Endothelial cell of umbilical vein (primary cell): ENCODE results near the gene OR52I2. TPM values are rescaled to one million over a fixed set of nuclear protein-coding genes. Genes with fewer than 3 reads are reported as not detected.

ENCODE experiments used
- BruUV-seq: library from RNA; stranded (reverse); fragments of 400-500 nt; replicated peaks from 2 replicates; lab custom pipeline; 2021; lab: Mats Ljungman, UMichigan
- CTCF ChIA-PET: fragments of 300-600, 350-600 bp; sonication (Branson Sonifier 250); formaldehyde crosslinking; loops from one replicate; lab custom pipeline; 2021; ENCODE audit warnings: antibody characterized with exemption, inconsistent platforms; lab: Charles Lee
- POLR2A ChIA-PET: fragments of 300-600, 350-600 bp; sonication (Branson Sonifier 250); formaldehyde crosslinking; loops from one replicate; lab custom pipeline; 2021; ENCODE audit warnings: antibody characterized with exemption, inconsistent platforms; lab: Charles Lee
- DNase-seq: peaks from one replicate; pipeline ENCODE4 v3.0.0-alpha.2; 2011; ENCODE audit warnings: low read depth, low spot score
- FAIRE-seq: peaks from 2 replicates; lab custom pipeline; 2011; peaks lifted over from hg19 to GRCh38; lab: Jason Lieb, UNC
- H2AFZ ChIP-seq: 2 replicates; pipeline ENCODE4 v1.6.0; 2012; ENCODE audit warnings: low read depth, low read length, control low read depth, inconsistent platforms
- H3K27ac ChIP-seq: 2 replicates; pipeline ENCODE4 v1.5.1; 2011; ENCODE audit warnings: low read depth, mild to moderate bottlenecking, control low read depth, low read length, moderate library complexity; ENCODE audit not compliant: insufficient read depth
- H3K27me3 ChIP-seq, 2 experiments: 2 replicates each; pipeline versions ENCODE4 v1.6.0 to v1.6.1; 2011; ENCODE audit warnings: low read length in 2 of 2, mixed read lengths in 1 of 2; ENCODE audit not compliant: control insufficient read depth in 2 of 2, insufficient read depth in 2 of 2
- H3K36me3 ChIP-seq, 2 experiments: 2 replicates in 1 of 2; 3 replicates in 1 of 2; pipeline ENCODE4 v1.5.1; 2011; ENCODE audit warnings: low read length in 2 of 2, mild to moderate bottlenecking in 1 of 2, moderate library complexity in 1 of 2; ENCODE audit not compliant: control insufficient read depth in 2 of 2, insufficient read depth in 2 of 2; ENCODE audit errors: extremely low read depth in 1 of 2
- H3K4me1 ChIP-seq: 3 replicates; pipeline ENCODE4 v1.5.1; 2011; ENCODE audit warnings: mild to moderate bottlenecking, low read length; ENCODE audit not compliant: control insufficient read depth, insufficient read depth; ENCODE audit errors: extremely low read depth
- H3K4me2 ChIP-seq: 2 replicates; pipeline ENCODE4 v1.6.1; 2011; ENCODE audit warnings: low read length, control low read depth, mixed read lengths; ENCODE audit not compliant: insufficient read depth
- H3K4me3 ChIP-seq, 3 experiments: fragments of 200-600 bp in 1 of 3; sonication (generic), shearing (Covaris generic) in 1 of 3; replicated peaks in 1 of 3; 2 replicates each; pipeline ENCODE4 v1.5.1; 2011 to 2016; ENCODE audit warnings: control low read depth in 3 of 3, low read length in 3 of 3, mild to moderate bottlenecking in 2 of 3, inconsistent platforms in 1 of 3, low read depth in 1 of 3, moderate library complexity in 1 of 3; ENCODE audit not compliant: insufficient read depth in 1 of 3
- H3K79me2 ChIP-seq: 2 replicates; pipeline ENCODE4 v1.6.0; 2012; ENCODE audit warnings: low read length, inconsistent platforms; ENCODE audit not compliant: control insufficient read depth, insufficient read depth
- H3K9ac ChIP-seq: replicated peaks from 2 replicates; pipeline ENCODE3; 2011; ENCODE audit warnings: low read length, control low read depth; ENCODE audit not compliant: insufficient read depth; ENCODE audit errors: extremely low read depth
- H3K9me1 ChIP-seq: replicated peaks from 3 replicates; pipeline ENCODE4 v1.6.0; 2011; ENCODE audit warnings: mild to moderate bottlenecking, low read length; ENCODE audit not compliant: control insufficient read depth, insufficient read depth; ENCODE audit errors: extremely low read depth
- H3K9me3 ChIP-seq: replicated peaks from 2 replicates; pipeline ENCODE4 v1.5.1; 2012; ENCODE audit warnings: low read length, inconsistent platforms; ENCODE audit not compliant: control insufficient read depth, insufficient read depth
- H4K20me1 ChIP-seq: replicated peaks from 2 replicates; pipeline ENCODE3; 2011; ENCODE audit warnings: mild to moderate bottlenecking, low read length; ENCODE audit not compliant: control insufficient read depth, insufficient read depth; ENCODE audit errors: extremely low read depth
- EZH2 ChIP-seq: IDR thresholded peaks from 2 replicates; pipeline ENCODE4 v1.6.1; 2012; ENCODE audit warnings: borderline replicate concordance, low read depth, mild to moderate bottlenecking, moderate library complexity, low read length, inconsistent platforms; ENCODE audit not compliant: severe bottlenecking
- FOS ChIP-seq: IDR thresholded peaks from 2 replicates; pipeline ENCODE4 v1.6.1; 2011; ENCODE audit warnings: mild to moderate bottlenecking, low read length, moderate library complexity, borderline replicate concordance; ENCODE audit not compliant: insufficient read depth
- GATA2 ChIP-seq: IDR thresholded peaks from 2 replicates; pipeline ENCODE4 v1.7.0; 2011; ENCODE audit warnings: low read depth, mild to moderate bottlenecking, moderate library complexity, mixed read lengths, low read length; ENCODE audit not compliant: insufficient read length, insufficient read depth
- JUN ChIP-seq: IDR thresholded peaks from 2 replicates; pipeline ENCODE4 v1.6.1; 2011; ENCODE audit warnings: borderline replicate concordance, low read depth; ENCODE audit not compliant: insufficient read length, insufficient read depth
- MAX ChIP-seq: IDR thresholded peaks from 2 replicates; pipeline ENCODE4 v1.6.1; 2011; ENCODE audit not compliant: insufficient read depth, insufficient read length
- MYC ChIP-seq: IDR thresholded peaks from one replicate; pipeline ENCODE4 v1.6.1; 2011; ENCODE audit warnings: mild to moderate bottlenecking, low read depth, low read length
- POLR2A ChIP-seq: IDR thresholded peaks from 2 replicates; pipeline ENCODE4 v1.6.1; 2012; ENCODE audit warnings: low read depth, mild to moderate bottlenecking, control low read depth, low read length
- POLR2AphosphoS5 ChIP-seq: IDR thresholded peaks from 2 replicates; pipeline ENCODE4 v1.6.1; 2012; ENCODE audit warnings: low read depth, mild to moderate bottlenecking, control low read depth, low read length, moderate library complexity; ENCODE audit not compliant: insufficient read depth
- dilution Hi-C: fragments of 300-500 bp; cut with MboI; formaldehyde crosslinking; loops from one replicate; pipeline ENCODE4 v1.15.0; 2019; ENCODE audit warnings: low sequenced_read_pairs; ENCODE audit not compliant: extremely low pct_ligation_motif_present
- intact Hi-C: fragments of 100-400 bp; cut with micrococcal nuclease; formaldehyde crosslinking; loops from one replicate; pipeline ENCODE4 v1.10.0; 2022
- polyA plus RNA-seq, 4 experiments: library from polyadenylated mRNA; depleted of rRNA in 3 of 4; stranded (reverse) in 3 of 4; unstranded in 1 of 4; fragments of >200 nt; gene quantifications; 2 replicates each; pipeline versions ENCODE4 v1.2.1 to v1.2.3, GENCODE V29; 2011 to 2012; ENCODE audit warnings: missing spikeins in 1 of 4
- total RNA-seq: library from RNA; stranded (reverse); gene quantifications from 2 replicates; pipeline ENCODE4 v1.2.3, GENCODE V29; 2021
- TF ChIP-seq, protein P1 (sequence below), 2 donors: IDR thresholded peaks; 1 replicate in 1 of 2; 2 replicates in 1 of 2; pipeline ENCODE4 v1.5.1; 2011; ENCODE audit warnings: low read length in 2 of 2, mild to moderate bottlenecking in 2 of 2, moderate library complexity in 2 of 2, control low read depth in 1 of 2, inconsistent platforms in 1 of 2, low read depth in 1 of 2; ENCODE audit not compliant: insufficient read depth in 1 of 2; ENCODE audit errors: extremely low read depth in 1 of 2

The OR52I2 gene
- total and polyA plus RNA-seq, 2 donors (not counting 3 experiments of a cell fraction or from before 2014, with no cell fraction given) = not detected

DNA sequence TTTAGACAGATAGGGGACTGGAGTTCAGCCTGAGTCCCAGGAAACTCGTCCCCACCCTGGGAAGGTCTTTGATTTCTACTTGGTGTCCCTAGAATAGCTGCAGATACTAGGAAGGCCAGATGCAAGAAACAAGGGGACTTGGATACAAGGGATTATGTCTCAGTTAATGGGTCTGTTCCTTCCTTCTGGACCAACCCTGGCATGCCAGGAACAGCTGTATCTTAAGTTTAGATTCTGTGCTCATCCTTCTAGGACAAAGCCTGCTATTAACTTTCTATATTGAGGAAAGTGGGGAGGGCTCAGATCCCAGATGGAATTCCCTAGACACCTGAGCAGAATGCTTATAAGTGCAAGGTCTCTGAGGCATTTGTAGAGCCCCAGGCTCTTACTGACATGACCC, 40.5 kb upstream of the OR52I2 start:
- H3K27me3 ChIP-seq = peaks cover 2% of the 10 kb centered on the region in 2 experiments
- no peak for DNase-seq
- intact Hi-C loops = no loop called here

More for the DNA sequence above, 40.5 kb upstream of the OR52I2 start:
- Histone ChIP-seq H3K9ac (no peak overlapping the region), H3K4me3 (no peak overlapping the region), H3K27ac (no peak overlapping the region), H4K20me1 (no peaks in the 10 kb centered on the region), H3K79me2 (no peaks in the 10 kb centered on the region), H3K9me3 (no peaks in the 10 kb centered on the region), H3K4me1 (peaks cover 9% of the 10 kb centered on the region), H3K36me3 (no peaks in the 10 kb centered on the region), H3K9me1 (no peaks in the 10 kb centered on the region), H3K4me2 (no peak overlapping the region), H2AFZ (no peak overlapping the region)
- no TSS peak for BruUV-seq
- TF ChIP-seq MYC (no peak), JUN (no peak), GATA2 (no peak), POLR2AphosphoS5 (no peak), FOS (no peak), MAX (no peak), POLR2A (no peak), EZH2 (no peak)
- TF ChIP-seq, protein P1, sequence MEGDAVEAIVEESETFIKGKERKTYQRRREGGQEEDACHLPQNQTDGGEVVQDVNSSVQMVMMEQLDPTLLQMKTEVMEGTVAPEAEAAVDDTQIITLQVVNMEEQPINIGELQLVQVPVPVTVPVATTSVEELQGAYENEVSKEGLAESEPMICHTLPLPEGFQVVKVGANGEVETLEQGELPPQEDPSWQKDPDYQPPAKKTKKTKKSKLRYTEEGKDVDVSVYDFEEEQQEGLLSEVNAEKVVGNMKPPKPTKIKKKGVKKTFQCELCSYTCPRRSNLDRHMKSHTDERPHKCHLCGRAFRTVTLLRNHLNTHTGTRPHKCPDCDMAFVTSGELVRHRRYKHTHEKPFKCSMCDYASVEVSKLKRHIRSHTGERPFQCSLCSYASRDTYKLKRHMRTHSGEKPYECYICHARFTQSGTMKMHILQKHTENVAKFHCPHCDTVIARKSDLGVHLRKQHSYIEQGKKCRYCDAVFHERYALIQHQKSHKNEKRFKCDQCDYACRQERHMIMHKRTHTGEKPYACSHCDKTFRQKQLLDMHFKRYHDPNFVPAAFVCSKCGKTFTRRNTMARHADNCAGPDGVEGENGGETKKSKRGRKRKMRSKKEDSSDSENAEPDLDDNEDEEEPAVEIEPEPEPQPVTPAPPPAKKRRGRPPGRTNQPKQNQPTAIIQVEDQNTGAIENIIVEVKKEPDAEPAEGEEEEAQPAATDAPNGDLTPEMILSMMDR (IDR thresholded peaks at IDR 0.05; ENCODE audit: extremely low read depth in 1 of 2, insufficient read depth in 1 of 2, low read depth in 1 of 2, low read length in 2 of 2) = no peak
- ChIA-PET CTCF (interaction anchor here (2.0 to 7.7 kb wide), 3 partner anchors 354 to 362 kb away, joined by 13 to 238 read pairs (median 71); no protein-coding TSS in a partner anchor), POLR2A (no interaction called here)
- FAIRE-seq = no peak
- dilution Hi-C loops = no loop called here
